HepG2 (cell line): Measurements from ENCODE around the gene COPZ1. TPM values are rescaled to one million over a fixed set of nuclear protein-coding genes. Genes with fewer than 3 reads are reported as not detected.

Experiments used
- ATAC-seq: fragments of 200-7000 bp; cut with Tn5 transposase; 3 replicates; pipeline ENCODE4 v1.9.1; 2020; ENCODE audit warnings: mild to moderate bottlenecking, moderate library complexity
- BruUV-seq: library from RNA; stranded (reverse); fragments of 400-500 nt; replicated peaks from 2 replicates; lab custom pipeline; 2021; lab: Mats Ljungman, UMichigan
- CTCF ChIA-PET: fragments of 300-600 bp; formaldehyde crosslinking; extraction: SDS; loops from one replicate; lab custom pipeline; 2021; ENCODE audit warnings: low total read pairs, inconsistent platforms, low intra/inter-chr PET ratio; lab: Yijun Ruan, JAX
- POLR2A ChIA-PET: fragments of 350-600 bp; sonication (Branson Sonifier 250); formaldehyde crosslinking; loops from one replicate; lab custom pipeline; 2020; ENCODE audit warnings: antibody characterized with exemption, inconsistent platforms; lab: Yijun Ruan, JAX
- DNase-seq: peaks from one replicate; pipeline ENCODE4 v3.0.0-alpha.2; 2015; ENCODE audit warnings: low spot score
- FAIRE-seq: peaks from 3 replicates; lab custom pipeline; 2011; peaks lifted over from hg19 to GRCh38; lab: Jason Lieb, UNC
- H2AFZ ChIP-seq: one replicate; pipeline ENCODE4 v1.6.1; 2011; ENCODE audit warnings: low read length, inconsistent platforms
- H3K27ac ChIP-seq: fragments of 300-600 bp; 3 replicates; pipeline ENCODE4 v1.8.0; 2011; ENCODE audit warnings: mixed run types, mild to moderate bottlenecking, mixed read lengths, low read length, inconsistent platforms; ENCODE audit not compliant: insufficient read depth; ENCODE audit errors: extremely low read length
- H3K27me3 ChIP-seq, 2 experiments: fragments of 200-600 bp in 1 of 2; 2 replicates in 1 of 2; 3 replicates in 1 of 2; pipeline versions ENCODE4 v1.6.0 to v1.8.0; 2011; ENCODE audit warnings: low read length in 2 of 2, mild to moderate bottlenecking in 2 of 2, moderate library complexity in 2 of 2, inconsistent platforms in 1 of 2; ENCODE audit not compliant: insufficient read depth in 2 of 2, control insufficient read depth in 1 of 2
- H3K36me3 ChIP-seq, 2 experiments: fragments of 200-600 bp in 1 of 2; replicated peaks in 1 of 2; 2 replicates in 1 of 2; 3 replicates in 1 of 2; pipeline versions ENCODE4 v1.5.1 to v1.8.0; 2011; ENCODE audit warnings: low read length in 2 of 2, inconsistent platforms in 1 of 2; ENCODE audit not compliant: insufficient read depth in 2 of 2, control insufficient read depth in 1 of 2
- H3K4me1 ChIP-seq: 2 replicates; pipeline ENCODE4 v1.5.1; 2012; ENCODE audit warnings: low read length, inconsistent platforms; ENCODE audit not compliant: insufficient read depth
- H3K4me2 ChIP-seq: 2 replicates; pipeline ENCODE4 v1.6.0; 2011; ENCODE audit warnings: low read depth, low read length, inconsistent platforms
- H3K4me3 ChIP-seq, 3 experiments: fragments of 200-600 bp in 1 of 3; sonication (generic), shearing (Covaris generic) in 1 of 3; replicated peaks in 1 of 3; 2 replicates each; pipeline ENCODE4 v1.5.1; 2011 to 2016; ENCODE audit warnings: low read length in 3 of 3, inconsistent platforms in 2 of 3, low read depth in 2 of 3, mild to moderate bottlenecking in 2 of 3, control low read depth in 1 of 3, mixed read lengths in 1 of 3; ENCODE audit not compliant: insufficient read depth in 1 of 3
- H3K79me2 ChIP-seq: one replicate; pipeline ENCODE4 v1.6.1; 2011; ENCODE audit warnings: low read length, inconsistent platforms; ENCODE audit not compliant: insufficient read depth
- H3K9ac ChIP-seq: 2 replicates; pipeline ENCODE4 v1.6.0; 2011; ENCODE audit warnings: mild to moderate bottlenecking, low read depth, low read length, inconsistent platforms; ENCODE audit not compliant: insufficient read depth
- H3K9me3 ChIP-seq: 2 replicates; pipeline ENCODE4 v1.5.1; 2012; ENCODE audit warnings: mild to moderate bottlenecking, low read length
- H4K20me1 ChIP-seq: 2 replicates; pipeline ENCODE4 v1.6.0; 2011; ENCODE audit warnings: inconsistent platforms, mild to moderate bottlenecking, low read length, moderate library complexity; ENCODE audit not compliant: insufficient read depth
- CC2D1A ChIP-seq: sonication (generic); formaldehyde crosslinking; IDR thresholded peaks from 2 replicates; pipeline ENCODE4 v1.8.1; 2023; ENCODE audit warnings: mild to moderate bottlenecking, missing genetic modification reagents
- ISX ChIP-seq: sonication (generic); formaldehyde crosslinking; conservative IDR thresholded peaks from 2 replicates; pipeline ENCODE4 v1.5.0; 2020; ENCODE audit warnings: missing genetic modification reagents
- JARID2 ChIP-seq: sonication (generic); formaldehyde crosslinking; IDR thresholded peaks from 2 replicates; pipeline ENCODE4 v1.8.1; 2023; ENCODE audit warnings: missing genetic modification reagents, inconsistent platforms; ENCODE audit not compliant: insufficient replicate concordance
- JDP2 ChIP-seq: sonication (generic); formaldehyde crosslinking; IDR thresholded peaks from 2 replicates; pipeline ENCODE4 v1.8.1; 2022; ENCODE audit warnings: missing genetic modification reagents, borderline replicate concordance
- KLF6 ChIP-seq: IDR thresholded peaks from 2 replicates; pipeline ENCODE4 v1.8.0; 2016; ENCODE audit warnings: missing biosample characterization, missing genetic modification reagents
- MTA1 ChIP-seq: sonication (generic); formaldehyde crosslinking; IDR thresholded peaks from 2 replicates; pipeline ENCODE4 v1.4.0; 2020; ENCODE audit warnings: missing genetic modification reagents, mild to moderate bottlenecking, borderline replicate concordance
- RERE ChIP-seq: IDR thresholded peaks from 2 replicates; pipeline ENCODE4 v1.6.1; 2016; ENCODE audit warnings: low read depth, missing genetic modification reagents, missing compliant biosample characterization
- ZBTB2 ChIP-seq: sonication (generic); formaldehyde crosslinking; IDR thresholded peaks from 2 replicates; pipeline ENCODE4 v1.8.0; 2022; ENCODE audit warnings: low read depth, missing genetic modification reagents
- ZMYM2 ChIP-seq: sonication (generic); formaldehyde crosslinking; IDR thresholded peaks from 2 replicates; pipeline ENCODE4 v1.8.0; 2022; ENCODE audit warnings: mild to moderate bottlenecking, missing genetic modification reagents
- ZNF282 ChIP-seq: fragments of 450-650 bp; IDR thresholded peaks from 2 replicates; pipeline ENCODE4 v1.6.1; 2018; ENCODE audit not compliant: partially characterized antibody
- ZNF331 ChIP-seq: sonication (generic); formaldehyde crosslinking; IDR thresholded peaks from 2 replicates; pipeline ENCODE4 v1.4.0; 2020; ENCODE audit warnings: missing genetic modification reagents
- ZNF556 ChIP-seq: sonication (generic); formaldehyde crosslinking; IDR thresholded peaks from 2 replicates; pipeline ENCODE4 v1.4.0; 2020; ENCODE audit warnings: mild to moderate bottlenecking, missing genetic modification reagents, borderline replicate concordance
- ZNF713 ChIP-seq: sonication (generic); formaldehyde crosslinking; IDR thresholded peaks from 2 replicates; pipeline ENCODE4 v1.4.0; 2020; ENCODE audit warnings: mild to moderate bottlenecking, missing genetic modification reagents
- ZNF792 ChIP-seq: IDR thresholded peaks from 2 replicates; pipeline ENCODE4 v1.6.1; 2016
- WGBS: methylation state at CpG from one replicate; pipeline ENCODE4 v1.1.6; 2017; ENCODE audit warnings: low lambda C conversion rate; 5-methylcytosine and 5-hydroxymethylcytosine counted together
- in situ Hi-C: cut with HindIII; loops from 2 replicates; pipeline ENCODE4 v1.10.0; 2017; ENCODE audit warnings: low pct_unique_long_range_greater_than_20kb; ENCODE audit not compliant: extremely low pct_ligation_motif_present
- intact Hi-C: fragments of 100-400 bp; cut with micrococcal nuclease; formaldehyde crosslinking; loops from one replicate; pipeline ENCODE4 v1.10.0; 2022; ENCODE audit not compliant: unreplicated experiment
- polyA plus RNA-seq, 8 experiments: library from polyadenylated mRNA; depleted of rRNA in 3 of 8; stranded (reverse) in 7 of 8; unstranded in 1 of 8; fragments of >200 nt; fragmentation: Illumina TruSeq in 4 of 8; extraction: Trizol in 4 of 8; gene quantifications; 2 replicates each; pipeline versions ENCODE4 v1.2.1 to v1.2.3, GENCODE V29; 2011 to 2016; ENCODE audit warnings: low read depth in 4 of 8, missing spikeins in 1 of 8, mixed read lengths in 1 of 8; ENCODE audit not compliant: insufficient read depth in 1 of 8
- total RNA-seq, 5 experiments: library from RNA; depleted of rRNA; stranded (reverse); fragments of >200 nt; fragmentation: Illumina TruSeq; extraction: Trizol; gene quantifications; 2 replicates each; pipeline ENCODE4 v1.2.3, GENCODE V29; 2016; ENCODE audit warnings: low read depth in 1 of 5

The COPZ1 gene
- total and polyA plus RNA-seq, 2 of the 13 experiments (the other 11 are each of a cell fraction or from before 2014, with no cell fraction given): 125 to 184 TPM

GRCh38 chr12:54294152-54294952, 30.6 kb upstream of the COPZ1 start:
- ChIA-PET POLR2A (interaction anchor here (0.9 to 14.6 kb wide), 10 partner anchors 8 to 65 kb away, joined by 4 to 176 read pairs (median 8); partner anchors contain the start of genes CBX5, COPZ1 and HNRNPA1), CTCF (interaction anchor here (0.9 to 3.4 kb wide), 4 partner anchors 27 to 85 kb away, joined by 3 to 34 read pairs (median 16); partner anchors contain the start of gene COPZ1)
- Histone ChIP-seq H3K4me1 (peaks cover 57% of the 10 kb centered on the region), H4K20me1 (no peaks in the 10 kb centered on the region), H3K4me3 (peak overlapping the region in 2 of 3 experiments; percentile 26 to 64; a peak in 3 of 6 replicates), H3K9me3 (no peaks in the 10 kb centered on the region), H3K9ac (peak overlapping the region; percentile 79), H3K4me2 (peak overlapping the region; percentile 91), H3K36me3 (peaks cover 2 to 11% of the 10 kb centered on the region in 2 experiments; a peak in 2 of 5 replicates), H3K27me3 (no peaks in the 10 kb centered on the region), H2AFZ (peak overlapping the region; percentile 82), H3K79me2 (peaks cover 3% of the 10 kb centered on the region), H3K27ac (peak overlapping the region; percentile 89)
- no TSS peak for BruUV-seq
- intact Hi-C loops: loop anchor here (1.0 kb wide), 4 partner anchors 30 to 74 kb away; no protein-coding TSS in a partner anchor
- FAIRE-seq (peak; percentile 85), ATAC-seq (peak; percentile 60), DNase-seq (peak; percentile 89)
- in situ Hi-C loops: no loop called here
- WGBS: 8% methylated on average over 8 of the region's 9 CpGs
- TF ChIP-seq JARID2 (CRISPR knock-in tag): no peak
- no peak for TF ChIP-seq CC2D1A (CRISPR knock-in tag)
- peak; percentile 77; the same call in 1 of the 2 replicates for TF ChIP-seq ZMYM2 (CRISPR knock-in tag)
- peak; percentile 55; the same call in 1 of the 2 replicates for TF ChIP-seq MTA1
- TF ChIP-seq JDP2 (CRISPR knock-in tag): no peak
- TF ChIP-seq ZBTB2 (CRISPR knock-in tag): no peak
- TF ChIP-seq ZNF331 (CRISPR knock-in tag): no peak
- 0 out of 2 replicates have a peak, but pooled peaks have one; percentile 63 for TF ChIP-seq ZNF556
- no peak for TF ChIP-seq KLF6
- no peak; the same call in 1 of the 2 replicates for TF ChIP-seq RERE
- no peak for TF ChIP-seq ZNF713 (CRISPR knock-in tag)
- no peak for TF ChIP-seq ISX (CRISPR knock-in tag)
- TF ChIP-seq ZNF792: no peak
- no peak for TF ChIP-seq ZNF282
